DND-41 (cell line): ENCODE data around the gene MCU.

ENCODE experiments used
- CTCF ChIP-seq: IDR thresholded peaks from 2 replicates; pipeline ENCODE4 v1.5.1; 2012; ENCODE audit warnings: borderline replicate concordance, low read length, moderate library complexity, mild to moderate bottlenecking; ENCODE audit not compliant: poor library complexity, severe bottlenecking; ENCODE audit errors: extremely low read depth
- EZH2 ChIP-seq: IDR thresholded peaks from 3 replicates; pipeline ENCODE4 v1.6.1; 2012; ENCODE audit warnings: borderline replicate concordance, low read depth, mild to moderate bottlenecking, moderate library complexity, low read length, inconsistent platforms; ENCODE audit not compliant: severe bottlenecking

DNA sequence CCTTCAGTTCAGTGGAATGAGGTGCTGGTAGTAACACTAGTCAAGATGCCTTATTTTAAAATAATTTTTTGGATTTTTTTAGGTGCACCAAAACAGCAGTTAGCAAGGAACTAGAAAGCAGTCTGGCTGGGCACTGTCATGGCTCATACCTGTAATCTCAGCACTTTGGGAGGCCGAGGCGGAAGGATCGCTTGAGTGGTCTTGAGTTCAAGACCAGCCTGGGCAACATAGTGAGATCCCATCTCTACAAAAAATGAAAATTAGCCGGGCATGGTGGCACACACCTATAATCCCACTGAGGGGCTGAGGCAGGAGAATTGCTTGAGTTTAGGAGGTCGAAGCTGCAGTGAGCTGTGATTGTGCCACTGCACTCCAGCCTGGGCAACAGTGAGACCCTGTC, 236.9 kb downstream of the MCU start:
- TF ChIP-seq CTCF, result no peak
- no peak for TF ChIP-seq EZH2
